Measurements from ENCODE around the gene FAM171A1. TPM values are rescaled to one million over a fixed set of nuclear protein-coding genes. Genes with fewer than 3 reads are reported as not detected.
"Not testable (repeated sequence)": the region's sequence is repeated elsewhere in the genome, so short reads cannot be mapped to it uniquely, and the experiment has no call there.

The FAM171A1 gene
- total RNA-seq, 2 donors from 2014 or later, result 22.1 to 29.1 TPM

DNA sequence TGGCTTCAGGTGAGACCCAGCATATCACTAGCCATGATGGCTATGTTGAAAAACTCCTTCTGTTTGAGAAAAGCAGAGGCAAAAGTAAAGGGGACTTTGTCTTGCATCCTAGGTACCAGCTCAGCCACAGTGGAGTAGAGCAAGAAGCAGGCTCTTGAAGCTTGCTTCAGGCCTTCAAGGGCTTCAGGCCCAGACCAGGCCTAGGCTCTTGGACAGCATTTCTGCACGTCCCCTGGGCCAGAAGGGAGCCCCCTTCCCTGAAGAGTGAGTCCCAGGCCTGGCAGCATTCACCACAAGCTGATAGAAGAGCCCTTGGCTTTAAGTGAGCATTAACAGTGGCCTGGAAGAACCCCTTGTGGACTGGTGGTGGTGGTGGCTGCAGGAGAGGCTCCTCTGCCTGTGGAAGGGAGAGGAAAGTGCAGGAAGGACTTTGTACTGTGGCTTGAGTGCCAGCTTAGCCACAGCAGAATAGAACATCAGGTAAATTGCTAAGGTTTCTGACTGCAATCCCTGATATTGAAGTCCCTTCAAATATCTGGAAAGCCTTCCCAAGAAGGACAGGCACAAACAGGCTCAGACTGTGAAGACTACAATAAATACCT lies 28.1 kb upstream of the FAM171A1 start:
- WGBS, 2 donors, result 33 to 54% methylated on average over 1 of the region's 1 CpG
- no peaks in the 10 kb centered on the region for H3K4me1 ChIP-seq
- no peaks in the 10 kb centered on the region for H3K27me3 ChIP-seq
- DNase-seq, result no peak
- H3K27ac ChIP-seq, result no peak overlapping the region
- no peaks in the 10 kb centered on the region for H3K36me3 ChIP-seq (replicated peaks in 1 of 2; ENCODE audit: insufficient read depth in 1 of 2, low read depth in 2 of 2)
- no peak for ATAC-seq
- TF ChIP-seq, protein P1, sequence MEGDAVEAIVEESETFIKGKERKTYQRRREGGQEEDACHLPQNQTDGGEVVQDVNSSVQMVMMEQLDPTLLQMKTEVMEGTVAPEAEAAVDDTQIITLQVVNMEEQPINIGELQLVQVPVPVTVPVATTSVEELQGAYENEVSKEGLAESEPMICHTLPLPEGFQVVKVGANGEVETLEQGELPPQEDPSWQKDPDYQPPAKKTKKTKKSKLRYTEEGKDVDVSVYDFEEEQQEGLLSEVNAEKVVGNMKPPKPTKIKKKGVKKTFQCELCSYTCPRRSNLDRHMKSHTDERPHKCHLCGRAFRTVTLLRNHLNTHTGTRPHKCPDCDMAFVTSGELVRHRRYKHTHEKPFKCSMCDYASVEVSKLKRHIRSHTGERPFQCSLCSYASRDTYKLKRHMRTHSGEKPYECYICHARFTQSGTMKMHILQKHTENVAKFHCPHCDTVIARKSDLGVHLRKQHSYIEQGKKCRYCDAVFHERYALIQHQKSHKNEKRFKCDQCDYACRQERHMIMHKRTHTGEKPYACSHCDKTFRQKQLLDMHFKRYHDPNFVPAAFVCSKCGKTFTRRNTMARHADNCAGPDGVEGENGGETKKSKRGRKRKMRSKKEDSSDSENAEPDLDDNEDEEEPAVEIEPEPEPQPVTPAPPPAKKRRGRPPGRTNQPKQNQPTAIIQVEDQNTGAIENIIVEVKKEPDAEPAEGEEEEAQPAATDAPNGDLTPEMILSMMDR (IDR thresholded peaks at IDR 0.05), result no peak
- TF ChIP-seq POLR2A (IDR thresholded peaks at IDR 0.05), result no peak
- no peaks in the 10 kb centered on the region for H3K9me3 ChIP-seq
- intact Hi-C loops (cut with DNase I), result no loop called here
- no peak overlapping the region for H3K4me3 ChIP-seq

DNA sequence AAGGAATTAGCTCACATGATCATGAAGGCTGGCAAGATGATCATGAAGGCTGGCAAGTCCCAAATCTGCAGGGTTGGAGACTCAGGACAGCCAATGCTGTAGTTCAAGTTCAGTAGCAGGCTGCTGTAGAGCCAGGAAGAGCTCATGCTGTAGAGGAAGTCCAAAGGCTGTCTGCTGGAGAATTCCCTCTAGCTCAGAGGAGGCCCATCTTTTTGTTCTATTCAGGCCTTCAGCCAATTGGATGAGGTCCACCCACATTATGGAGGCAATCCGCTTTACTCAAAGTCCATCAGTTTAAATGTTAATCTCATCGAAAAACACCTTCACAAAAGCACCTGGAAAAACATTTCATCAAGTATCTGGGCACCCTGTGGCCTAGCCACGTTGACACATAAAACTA lies 24.8 kb upstream of the FAM171A1 start:
- no peaks in the 10 kb centered on the region for H3K36me3 ChIP-seq (replicated peaks in 1 of 2; ENCODE audit: insufficient read depth in 1 of 2, low read depth in 2 of 2)
- H3K27me3 ChIP-seq, result no peaks in the 10 kb centered on the region
- no peak overlapping the region for H3K4me3 ChIP-seq
- H3K27ac ChIP-seq, result no peak overlapping the region
- TF ChIP-seq, protein P1 (IDR thresholded peaks at IDR 0.05), result no peak
- TF ChIP-seq POLR2A (IDR thresholded peaks at IDR 0.05), result no peak
- intact Hi-C loops (cut with DNase I), result no loop called here
- no peaks in the 10 kb centered on the region for H3K4me1 ChIP-seq
- ATAC-seq, result no peak
- no peak for DNase-seq
- H3K9me3 ChIP-seq, result no peaks in the 10 kb centered on the region
- WGBS, 2 donors, result 80 to 87% methylated on average over 3 of the region's 3 CpGs

DNA sequence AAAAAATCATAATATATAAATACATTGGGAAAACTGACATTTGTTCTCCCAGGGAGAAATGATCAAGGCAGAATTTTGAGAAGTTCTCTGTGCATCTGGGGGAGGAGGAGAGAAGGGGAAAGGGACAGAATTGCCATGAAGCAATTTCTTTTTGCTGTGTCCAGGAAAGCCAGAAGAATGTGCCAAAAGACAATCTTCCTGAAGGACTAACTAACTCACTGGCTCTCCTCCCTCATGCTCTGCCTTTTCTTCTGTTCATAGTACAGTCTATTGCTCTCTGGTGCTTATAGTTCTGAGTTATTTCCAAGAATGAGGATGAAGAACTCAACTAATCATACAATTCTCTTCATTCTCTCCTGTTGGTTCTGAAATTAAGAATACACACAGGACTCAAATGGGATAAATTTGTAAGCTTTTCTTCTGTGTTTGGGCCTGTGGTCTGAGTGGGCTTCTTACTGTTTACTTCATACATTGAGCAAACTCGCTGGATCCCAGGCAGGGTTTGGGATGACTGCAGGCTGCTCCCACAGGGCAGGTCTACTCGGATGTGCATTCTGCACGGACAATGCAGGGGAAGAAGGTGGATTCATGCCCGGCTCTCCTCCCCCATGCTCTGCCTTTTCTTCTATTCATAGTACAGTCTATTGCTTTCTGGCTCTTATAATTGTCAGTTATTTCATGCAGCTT lies 22.2 kb upstream of the FAM171A1 start:
- no peaks in the 10 kb centered on the region for H3K27me3 ChIP-seq
- H3K4me1 ChIP-seq, result no peaks in the 10 kb centered on the region
- H3K4me3 ChIP-seq, result no peak overlapping the region
- no peaks in the 10 kb centered on the region for H3K36me3 ChIP-seq (replicated peaks in 1 of 2; ENCODE audit: insufficient read depth in 1 of 2, low read depth in 2 of 2)
- DNase-seq, result no peak
- H3K9me3 ChIP-seq, result no peaks in the 10 kb centered on the region
- WGBS, 2 donors, result 57 to 71% methylated on average over 4 of the region's 4 CpGs
- no peak for ATAC-seq
- intact Hi-C loops (cut with DNase I), result no loop called here
- H3K27ac ChIP-seq, result no peak overlapping the region
- TF ChIP-seq, protein P1 (IDR thresholded peaks at IDR 0.05), result no peak
- no peak for TF ChIP-seq POLR2A (IDR thresholded peaks at IDR 0.05)

DNA sequence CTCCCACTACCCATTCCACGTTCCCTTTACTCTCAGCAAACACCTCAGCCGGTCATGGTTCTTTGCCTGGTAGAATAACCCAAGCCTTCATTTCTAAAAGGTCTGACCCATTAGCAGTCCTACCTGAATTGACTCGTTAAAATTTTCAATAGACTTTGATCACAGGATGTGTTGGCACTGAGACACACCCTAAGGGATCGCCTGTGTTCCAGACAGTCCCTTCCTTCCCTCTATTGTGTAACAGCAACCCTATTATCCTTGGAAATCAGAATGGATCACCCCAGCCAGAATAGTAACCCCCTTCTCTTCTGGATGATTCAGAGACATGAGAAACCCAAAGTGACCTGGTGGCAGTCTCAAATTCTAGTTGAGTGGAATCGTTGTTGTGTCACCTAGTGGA lies 20.4 kb upstream of the FAM171A1 start:
- DNase-seq, result no peak
- no peak for ATAC-seq
- Histone ChIP-seq H3K4me1 (no peaks in the 10 kb centered on the region), H3K36me3 (replicated peaks in 1 of 2; ENCODE audit: insufficient read depth in 1 of 2, low read depth in 2 of 2) (no peaks in the 10 kb centered on the region), H3K9me3 (no peaks in the 10 kb centered on the region), H3K27me3 (no peaks in the 10 kb centered on the region), H3K27ac (no peak overlapping the region), H3K4me3 (no peak overlapping the region)
- intact Hi-C loops (cut with DNase I), result no loop called here
- no peak for TF ChIP-seq POLR2A (IDR thresholded peaks at IDR 0.05)
- TF ChIP-seq, protein P1 (IDR thresholded peaks at IDR 0.05), result no peak
- WGBS, 2 donors, result 64 to 65% methylated on average over 5 of the region's 5 CpGs

DNA sequence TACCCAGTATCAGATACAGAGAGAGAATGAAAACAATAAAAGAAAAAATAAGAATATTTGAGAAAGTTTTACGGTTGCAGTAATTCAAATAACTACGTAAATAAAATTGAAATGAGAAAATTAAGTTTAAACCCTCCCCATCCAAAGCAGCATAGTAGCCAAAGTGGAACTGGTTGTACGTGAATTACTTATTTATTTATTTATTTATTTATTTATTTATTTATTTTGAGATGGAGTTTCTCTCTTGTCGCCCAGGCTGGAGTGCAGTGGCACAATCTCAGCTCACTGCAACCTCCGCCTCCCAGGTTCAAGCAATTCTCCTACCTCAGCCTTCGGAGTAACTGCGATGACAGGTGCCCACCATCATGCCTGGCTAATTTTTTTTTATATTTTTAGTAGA lies 17.1 kb upstream of the FAM171A1 start:
- ATAC-seq; H3K27me3 ChIP-seq; H3K27ac ChIP-seq; H3K36me3 ChIP-seq (replicated peaks in 1 of 2; ENCODE audit: insufficient read depth in 1 of 2, low read depth in 2 of 2); H3K9me3 ChIP-seq; intact Hi-C loops (cut with DNase I); H3K4me3 ChIP-seq; DNase-seq; H3K4me1 ChIP-seq: not testable (repeated sequence)
- WGBS, 2 donors, result 90 to 94% methylated on average over 7 of the region's 7 CpGs

All from body of pancreas (tissue), 4 donors.